ENCODE results near the gene ERC2.

- TF ChIP-seq CTCF (conservative IDR thresholded peaks at IDR 0.05; ENCODE audit: low read depth, low read length) = no peak
- TF ChIP-seq EZH2 (IDR thresholded peaks at IDR 0.05; ENCODE audit: borderline replicate concordance, low read depth, low read length, poor library complexity, severe bottlenecking) = no peak
Observed at GRCh38 chr3:56491566-56491965, 23.3 kb upstream of the ERC2 start.

Data from A673 (cell line).